WTC11 (cell line): ENCODE results near the gene TMEM198. TPM values are rescaled to one million over a fixed set of nuclear protein-coding genes. Genes with fewer than 3 reads are reported as not detected.
A peak's percentile ranks its signal among the peaks of the same experiment; 100 is the strongest.

Experiments
- ATAC-seq: fragments of 200-7000 bp; cut with Tn5 transposase; 2 replicates; pipeline ENCODE4 v1.10.0; 2021; ENCODE audit warnings: mild to moderate bottlenecking, moderate library complexity
- CTCF ChIA-PET: fragments of 300-600 bp; sonication (Branson Sonifier 250); formaldehyde crosslinking; loops from one replicate; lab custom pipeline; 2021; ENCODE audit warnings: antibody characterized with exemption; lab: Charles Lee
- POLR2A ChIA-PET: fragments of 350-600 bp; sonication (Branson Sonifier 250); formaldehyde crosslinking; loops from one replicate; lab custom pipeline; 2021; ENCODE audit warnings: antibody characterized with exemption; lab: Charles Lee
- DNase-seq: peaks from one replicate; pipeline ENCODE4 v3.0.0; 2021; ENCODE audit warnings: low spot score
- H3K27ac Mint-ChIP-seq: 2 replicates; pipeline ENCODE4 v1.8.0; 2021; ENCODE audit warnings: mixed read lengths
- H3K27me3 Mint-ChIP-seq: 2 replicates; pipeline ENCODE4 v1.8.0; 2021; ENCODE audit warnings: low read depth, mild to moderate bottlenecking, moderate library complexity, mixed read lengths
- H3K36me3 Mint-ChIP-seq: 2 replicates; pipeline ENCODE4 v1.8.0; 2021; ENCODE audit warnings: mixed read lengths
- H3K4me1 Mint-ChIP-seq: 2 replicates; pipeline ENCODE4 v1.8.0; 2022; ENCODE audit warnings: mixed read lengths
- H3K4me3 Mint-ChIP-seq: 2 replicates; pipeline ENCODE4 v1.8.0; 2021; ENCODE audit warnings: mild to moderate bottlenecking, moderate library complexity, mixed read lengths
- H3K9me3 Mint-ChIP-seq: 2 replicates; pipeline ENCODE4 v1.8.0; 2021; ENCODE audit warnings: mixed read lengths
- FOXK1 ChIP-seq: sonication (generic); formaldehyde crosslinking; IDR thresholded peaks from 2 replicates; pipeline ENCODE4 v1.8.0; 2022; ENCODE audit warnings: mild to moderate bottlenecking, moderate library complexity, missing genetic modification reagents
- FOXP1 ChIP-seq: sonication (generic); formaldehyde crosslinking; IDR thresholded peaks from 2 replicates; pipeline ENCODE4 v1.8.0; 2022; ENCODE audit warnings: missing genetic modification reagents, mild to moderate bottlenecking, moderate library complexity, borderline replicate concordance
- GRHL2 ChIP-seq: fragments of 250-450 bp; sonication (Bioruptor Pico); IDR thresholded peaks from 2 replicates; pipeline ENCODE4 v1.8.0; 2022; ENCODE audit warnings: mild to moderate bottlenecking, moderate library complexity; ENCODE audit not compliant: insufficient replicate concordance, severe bottlenecking
- HMGA2 ChIP-seq: fragments of 250-450 bp; sonication (Bioruptor Pico); IDR thresholded peaks from 2 replicates; pipeline ENCODE4 v1.4.0; 2021; ENCODE audit warnings: mild to moderate bottlenecking, moderate library complexity
- JAZF1 ChIP-seq: fragments of 250-450 bp; sonication (Bioruptor Pico); IDR thresholded peaks from 2 replicates; pipeline ENCODE4 v1.9.0; 2021; ENCODE audit warnings: moderate library complexity, mild to moderate bottlenecking, inconsistent platforms
- JUN ChIP-seq: sonication (generic); formaldehyde crosslinking; IDR thresholded peaks from 2 replicates; pipeline ENCODE4 v1.8.0; 2023; ENCODE audit warnings: mild to moderate bottlenecking, missing genetic modification reagents
- MXD4 ChIP-seq: fragments of 250-450 bp; sonication (Bioruptor Pico); IDR thresholded peaks from 2 replicates; pipeline ENCODE4 v1.8.0; 2021; ENCODE audit warnings: mild to moderate bottlenecking, moderate library complexity, borderline replicate concordance
- NR1H2 ChIP-seq: sonication (generic); formaldehyde crosslinking; IDR thresholded peaks from 2 replicates; pipeline ENCODE4 v1.9.0; 2021; ENCODE audit warnings: mild to moderate bottlenecking, moderate library complexity, missing genetic modification reagents
- NR3C1 ChIP-seq: sonication (generic); formaldehyde crosslinking; conservative IDR thresholded peaks from 2 replicates; pipeline ENCODE4 v1.8.1; 2023; ENCODE audit warnings: low read depth, mild to moderate bottlenecking, missing genetic modification reagents
- OVOL2 ChIP-seq: fragments of 250-450 bp; sonication (Bioruptor Pico); IDR thresholded peaks from 2 replicates; pipeline ENCODE4 v1.9.0; 2021; ENCODE audit warnings: mild to moderate bottlenecking, borderline replicate concordance
- RELA ChIP-seq: sonication (generic); formaldehyde crosslinking; IDR thresholded peaks from 2 replicates; pipeline ENCODE4 v1.8.1; 2022; ENCODE audit warnings: missing genetic modification reagents, mild to moderate bottlenecking, borderline replicate concordance
- SMAD4 ChIP-seq: sonication (generic); formaldehyde crosslinking; IDR thresholded peaks from 2 replicates; pipeline ENCODE4 v1.8.0; 2022; ENCODE audit warnings: mild to moderate bottlenecking, missing genetic modification reagents
- TCF7 ChIP-seq: sonication (generic); formaldehyde crosslinking; IDR thresholded peaks from 2 replicates; pipeline ENCODE4 v1.8.0; 2022; ENCODE audit warnings: mild to moderate bottlenecking, low read depth, missing genetic modification reagents, moderate library complexity
- TEAD4 ChIP-seq: sonication (generic); formaldehyde crosslinking; IDR thresholded peaks from 2 replicates; pipeline ENCODE4 v1.8.0; 2022; ENCODE audit warnings: mild to moderate bottlenecking, missing genetic modification reagents
- ZNF317 ChIP-seq: sonication (generic); formaldehyde crosslinking; IDR thresholded peaks from 2 replicates; pipeline ENCODE4 v1.8.1; 2023; ENCODE audit warnings: low read depth, mild to moderate bottlenecking, moderate library complexity, missing genetic modification reagents, borderline replicate concordance
- total RNA-seq: library from RNA; stranded (reverse); gene quantifications from 3 replicates; pipeline ENCODE4 v1.2.3, GENCODE V29; 2021
- TF ChIP-seq, protein P1 (sequence below): sonication (generic); formaldehyde crosslinking; IDR thresholded peaks from 2 replicates; pipeline ENCODE4 v1.8.1; 2022; ENCODE audit warnings: low read depth, mild to moderate bottlenecking, moderate library complexity, missing genetic modification reagents, borderline replicate concordance
- TF ChIP-seq, protein P2 (sequence below): sonication (generic); formaldehyde crosslinking; IDR thresholded peaks from 2 replicates; pipeline ENCODE4 v1.8.0; 2022; ENCODE audit warnings: mild to moderate bottlenecking, missing genetic modification reagents
- TF ChIP-seq, protein P3 (sequence below): sonication (generic); formaldehyde crosslinking; IDR thresholded peaks from 2 replicates; pipeline ENCODE4 v1.8.0; 2023; ENCODE audit warnings: missing genetic modification reagents, mild to moderate bottlenecking, borderline replicate concordance
- TF ChIP-seq, protein P4 (sequence below): fragments of 200-600 bp; IDR thresholded peaks from 2 replicates; pipeline ENCODE4 v1.8.0; 2022; ENCODE audit warnings: antibody characterized with exemption
- TF ChIP-seq, protein P5 (sequence below): sonication (generic); formaldehyde crosslinking; IDR thresholded peaks from 2 replicates; pipeline ENCODE4 v1.8.1; 2023; ENCODE audit warnings: mild to moderate bottlenecking, missing genetic modification reagents, moderate library complexity
- TF ChIP-seq, protein P6 (sequence below): sonication (generic); formaldehyde crosslinking; conservative IDR thresholded peaks from 2 replicates; pipeline ENCODE4 v1.8.1; 2022; ENCODE audit warnings: mild to moderate bottlenecking, missing genetic modification reagents

The TMEM198 gene
- total RNA-seq, 1 experiment from 2014 or later, result 7.1 TPM

DNA sequence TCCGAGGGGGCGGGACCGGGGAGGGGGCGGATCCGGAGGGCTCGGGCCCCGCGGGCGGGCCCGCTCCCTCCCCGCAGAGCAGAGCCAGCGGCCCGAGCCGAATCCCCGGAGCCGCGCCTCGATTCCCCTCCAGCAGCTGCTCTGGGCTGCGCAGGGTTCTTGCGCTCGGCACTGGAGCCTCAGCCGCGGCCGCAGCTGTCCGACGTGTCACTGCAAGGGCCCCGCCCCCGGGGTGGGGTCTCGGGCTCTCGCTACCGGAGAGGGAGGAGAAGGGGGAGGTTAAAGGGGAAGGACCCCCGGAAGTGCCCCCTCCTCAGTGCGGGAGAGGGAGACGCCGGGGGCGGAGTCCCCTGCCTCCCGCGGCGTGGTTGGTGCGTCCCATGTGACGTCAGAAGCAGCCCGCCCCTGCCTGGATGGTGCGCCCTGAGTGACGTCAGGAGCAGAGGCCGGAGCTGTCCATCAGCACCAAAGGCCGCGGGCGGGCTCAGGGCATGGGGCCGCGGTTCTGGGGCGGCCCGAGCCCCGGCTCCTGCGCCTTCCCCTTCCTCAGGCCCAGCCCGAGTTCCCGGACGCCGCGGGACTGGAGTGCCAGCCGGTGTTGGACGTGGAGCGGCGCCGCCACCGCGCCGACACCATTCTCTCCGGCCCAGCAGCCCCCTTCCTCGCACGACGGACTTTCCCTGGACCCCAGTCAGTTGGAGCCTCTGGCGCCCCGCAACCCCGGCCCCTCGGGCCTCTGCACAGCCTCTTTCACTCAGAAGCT, at the start of gene TMEM198, which contains the start of gene CHPF (continued):
- TF ChIP-seq, protein P1, sequence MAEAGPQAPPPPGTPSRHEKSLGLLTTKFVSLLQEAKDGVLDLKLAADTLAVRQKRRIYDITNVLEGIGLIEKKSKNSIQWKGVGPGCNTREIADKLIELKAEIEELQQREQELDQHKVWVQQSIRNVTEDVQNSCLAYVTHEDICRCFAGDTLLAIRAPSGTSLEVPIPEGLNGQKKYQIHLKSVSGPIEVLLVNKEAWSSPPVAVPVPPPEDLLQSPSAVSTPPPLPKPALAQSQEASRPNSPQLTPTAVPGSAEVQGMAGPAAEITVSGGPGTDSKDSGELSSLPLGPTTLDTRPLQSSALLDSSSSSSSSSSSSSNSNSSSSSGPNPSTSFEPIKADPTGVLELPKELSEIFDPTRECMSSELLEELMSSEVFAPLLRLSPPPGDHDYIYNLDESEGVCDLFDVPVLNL (CRISPR knock-in tag), result peak; percentile 53; the same call in 1 of the 2 replicates
- TF ChIP-seq RELA (no peak), TEAD4 (no peak), JUN (CRISPR knock-in tag) (no peak), GRHL2 (no peak), SMAD4 (no peak), ZNF317 (CRISPR knock-in tag) (no peak), HMGA2 (CRISPR knock-in tag) (no peak), JAZF1 (CRISPR knock-in tag) (no peak), FOXK1 (CRISPR knock-in tag) (peak; percentile 93; the same call in 1 of the 2 replicates), NR3C1 (CRISPR knock-in tag) (0 out of 2 replicates have a peak, but pooled peaks have one; percentile 30), TCF7 (CRISPR knock-in tag) (no peak), NR1H2 (CRISPR knock-in tag) (no peak)
- TF ChIP-seq, protein P2, sequence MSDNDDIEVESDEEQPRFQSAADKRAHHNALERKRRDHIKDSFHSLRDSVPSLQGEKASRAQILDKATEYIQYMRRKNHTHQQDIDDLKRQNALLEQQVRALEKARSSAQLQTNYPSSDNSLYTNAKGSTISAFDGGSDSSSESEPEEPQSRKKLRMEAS, result 0 out of 2 replicates have a peak, but pooled peaks have one; percentile 18
- TF ChIP-seq, protein P3, sequence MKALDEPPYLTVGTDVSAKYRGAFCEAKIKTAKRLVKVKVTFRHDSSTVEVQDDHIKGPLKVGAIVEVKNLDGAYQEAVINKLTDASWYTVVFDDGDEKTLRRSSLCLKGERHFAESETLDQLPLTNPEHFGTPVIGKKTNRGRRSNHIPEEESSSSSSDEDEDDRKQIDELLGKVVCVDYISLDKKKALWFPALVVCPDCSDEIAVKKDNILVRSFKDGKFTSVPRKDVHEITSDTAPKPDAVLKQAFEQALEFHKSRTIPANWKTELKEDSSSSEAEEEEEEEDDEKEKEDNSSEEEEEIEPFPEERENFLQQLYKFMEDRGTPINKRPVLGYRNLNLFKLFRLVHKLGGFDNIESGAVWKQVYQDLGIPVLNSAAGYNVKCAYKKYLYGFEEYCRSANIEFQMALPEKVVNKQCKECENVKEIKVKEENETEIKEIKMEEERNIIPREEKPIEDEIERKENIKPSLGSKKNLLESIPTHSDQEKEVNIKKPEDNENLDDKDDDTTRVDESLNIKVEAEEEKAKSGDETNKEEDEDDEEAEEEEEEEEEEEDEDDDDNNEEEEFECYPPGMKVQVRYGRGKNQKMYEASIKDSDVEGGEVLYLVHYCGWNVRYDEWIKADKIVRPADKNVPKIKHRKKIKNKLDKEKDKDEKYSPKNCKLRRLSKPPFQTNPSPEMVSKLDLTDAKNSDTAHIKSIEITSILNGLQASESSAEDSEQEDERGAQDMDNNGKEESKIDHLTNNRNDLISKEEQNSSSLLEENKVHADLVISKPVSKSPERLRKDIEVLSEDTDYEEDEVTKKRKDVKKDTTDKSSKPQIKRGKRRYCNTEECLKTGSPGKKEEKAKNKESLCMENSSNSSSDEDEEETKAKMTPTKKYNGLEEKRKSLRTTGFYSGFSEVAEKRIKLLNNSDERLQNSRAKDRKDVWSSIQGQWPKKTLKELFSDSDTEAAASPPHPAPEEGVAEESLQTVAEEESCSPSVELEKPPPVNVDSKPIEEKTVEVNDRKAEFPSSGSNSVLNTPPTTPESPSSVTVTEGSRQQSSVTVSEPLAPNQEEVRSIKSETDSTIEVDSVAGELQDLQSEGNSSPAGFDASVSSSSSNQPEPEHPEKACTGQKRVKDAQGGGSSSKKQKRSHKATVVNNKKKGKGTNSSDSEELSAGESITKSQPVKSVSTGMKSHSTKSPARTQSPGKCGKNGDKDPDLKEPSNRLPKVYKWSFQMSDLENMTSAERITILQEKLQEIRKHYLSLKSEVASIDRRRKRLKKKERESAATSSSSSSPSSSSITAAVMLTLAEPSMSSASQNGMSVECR (CRISPR knock-in tag), result 0 out of 2 replicates have a peak, but pooled peaks have one; percentile 57

DNA sequence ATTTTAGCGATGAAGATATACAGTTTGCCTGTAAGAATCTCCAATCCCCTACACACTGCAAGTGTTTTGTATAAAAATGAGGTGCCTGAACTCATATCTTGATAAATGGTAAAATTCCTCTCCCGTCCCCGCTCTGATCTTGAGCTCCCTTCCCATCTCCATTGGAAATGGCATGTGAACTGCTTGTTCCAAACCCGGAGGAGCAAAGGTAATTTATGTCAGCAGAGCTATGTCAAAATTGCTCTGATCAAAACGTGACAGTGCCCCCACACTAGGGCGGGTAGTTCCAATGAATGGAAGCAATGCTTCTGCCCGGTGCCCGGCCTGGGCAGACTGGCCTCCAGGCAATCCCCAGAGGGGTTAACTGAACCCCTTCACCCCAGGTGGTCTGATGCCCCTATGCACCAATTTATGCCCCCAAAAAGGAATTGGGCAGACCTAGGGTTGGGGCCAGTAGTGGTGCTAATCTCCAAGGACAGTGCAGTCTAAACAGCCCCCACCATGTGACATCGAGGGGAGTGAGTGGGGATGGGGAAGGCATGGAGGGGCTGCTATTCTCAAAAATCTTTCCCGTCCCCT, 48.8 kb upstream of the TMEM198 start:
- POLR2A ChIA-PET, result interaction anchor here (0.7 to 1.3 kb wide), 7 partner anchors 11 to 108 kb away, joined by 3 to 5 read pairs (median 3); partner anchors contain the start of gene DNPEP
- Mint-ChIP-seq H3K4me3 (no peak overlapping the region), H3K27ac (no peak overlapping the region), H3K9me3 (no peaks in the 10 kb centered on the region), H3K4me1 (peaks cover 38% of the 10 kb centered on the region), H3K27me3 (peaks cover 55% of the 10 kb centered on the region), H3K36me3 (no peaks in the 10 kb centered on the region)
- no peak for ATAC-seq
- CTCF ChIA-PET, result interaction anchor here (0.6 to 35.9 kb wide), 33 partner anchors 10 to 439 kb away, joined by 3 to 2316 read pairs (median 7); partner anchors contain the start of genes ASIC4, CHPF, DES and DNPEP
- DNase-seq, result no peak
- TF ChIP-seq, protein P3 (CRISPR knock-in tag), result no peak
- TF ChIP-seq HMGA2 (CRISPR knock-in tag) (no peak), OVOL2 (no peak), FOXP1 (CRISPR knock-in tag) (no peak), MXD4 (CRISPR knock-in tag) (no peak)
- TF ChIP-seq, protein P4, sequence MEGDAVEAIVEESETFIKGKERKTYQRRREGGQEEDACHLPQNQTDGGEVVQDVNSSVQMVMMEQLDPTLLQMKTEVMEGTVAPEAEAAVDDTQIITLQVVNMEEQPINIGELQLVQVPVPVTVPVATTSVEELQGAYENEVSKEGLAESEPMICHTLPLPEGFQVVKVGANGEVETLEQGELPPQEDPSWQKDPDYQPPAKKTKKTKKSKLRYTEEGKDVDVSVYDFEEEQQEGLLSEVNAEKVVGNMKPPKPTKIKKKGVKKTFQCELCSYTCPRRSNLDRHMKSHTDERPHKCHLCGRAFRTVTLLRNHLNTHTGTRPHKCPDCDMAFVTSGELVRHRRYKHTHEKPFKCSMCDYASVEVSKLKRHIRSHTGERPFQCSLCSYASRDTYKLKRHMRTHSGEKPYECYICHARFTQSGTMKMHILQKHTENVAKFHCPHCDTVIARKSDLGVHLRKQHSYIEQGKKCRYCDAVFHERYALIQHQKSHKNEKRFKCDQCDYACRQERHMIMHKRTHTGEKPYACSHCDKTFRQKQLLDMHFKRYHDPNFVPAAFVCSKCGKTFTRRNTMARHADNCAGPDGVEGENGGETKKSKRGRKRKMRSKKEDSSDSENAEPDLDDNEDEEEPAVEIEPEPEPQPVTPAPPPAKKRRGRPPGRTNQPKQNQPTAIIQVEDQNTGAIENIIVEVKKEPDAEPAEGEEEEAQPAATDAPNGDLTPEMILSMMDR, result no peak
- TF ChIP-seq, protein P5, sequence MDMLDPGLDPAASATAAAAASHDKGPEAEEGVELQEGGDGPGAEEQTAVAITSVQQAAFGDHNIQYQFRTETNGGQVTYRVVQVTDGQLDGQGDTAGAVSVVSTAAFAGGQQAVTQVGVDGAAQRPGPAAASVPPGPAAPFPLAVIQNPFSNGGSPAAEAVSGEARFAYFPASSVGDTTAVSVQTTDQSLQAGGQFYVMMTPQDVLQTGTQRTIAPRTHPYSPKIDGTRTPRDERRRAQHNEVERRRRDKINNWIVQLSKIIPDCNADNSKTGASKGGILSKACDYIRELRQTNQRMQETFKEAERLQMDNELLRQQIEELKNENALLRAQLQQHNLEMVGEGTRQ, result no peak
- TF ChIP-seq, protein P6, sequence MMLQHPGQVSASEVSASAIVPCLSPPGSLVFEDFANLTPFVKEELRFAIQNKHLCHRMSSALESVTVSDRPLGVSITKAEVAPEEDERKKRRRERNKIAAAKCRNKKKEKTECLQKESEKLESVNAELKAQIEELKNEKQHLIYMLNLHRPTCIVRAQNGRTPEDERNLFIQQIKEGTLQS, result no peak
